T-helper 1 cell (primary cell): Measurements from ENCODE around the gene DLG2.

Source experiments
- DNase-seq, 5 donors: peaks; one replicate each; pipeline ENCODE4 v3.0.0-alpha.2; 2012 to 2020

The DLG2 gene

GRCh38 chr11:84300092-84300491 lies 1327.1 kb downstream of the DLG2 start:
- DNase-seq: no peak

- no peak for DNase-seq
These were observed 1329.6 kb downstream of the DLG2 start for GRCh38 chr11:84297570-84297969.

- no peak for DNase-seq
These were observed 1331.3 kb downstream of the DLG2 start for GRCh38 chr11:84295815-84296214.

GRCh38 chr11:84292955-84293354 lies 1334.2 kb downstream of the DLG2 start:
- DNase-seq: no peak

- no peak for DNase-seq
These were observed 1335.1 kb downstream of the DLG2 start for GRCh38 chr11:84292006-84292405.

- DNase-seq: no peak
These were observed 1336.5 kb downstream of the DLG2 start for GRCh38 chr11:84290647-84291046.

- DNase-seq: peak in 1 of 5 donors; percentile 47
These were observed 1337.7 kb downstream of the DLG2 start for GRCh38 chr11:84289381-84289906.

- no peak for DNase-seq
These were observed 1353.6 kb downstream of the DLG2 start for GRCh38 chr11:84273541-84273940.

GRCh38 chr11:84270466-84270865 lies 1356.7 kb downstream of the DLG2 start:
- no peak for DNase-seq

- DNase-seq: no peak
These were observed 1363.1 kb downstream of the DLG2 start for GRCh38 chr11:84264066-84264465.

- DNase-seq: no peak
These were observed 1365.4 kb downstream of the DLG2 start for GRCh38 chr11:84261707-84262106.

- no peak for DNase-seq
These were observed 1366.3 kb downstream of the DLG2 start for GRCh38 chr11:84260862-84261261.

GRCh38 chr11:84256618-84257017 lies 1370.5 kb downstream of the DLG2 start:
- no peak for DNase-seq

- DNase-seq: no peak
These were observed 1371.7 kb downstream of the DLG2 start for GRCh38 chr11:84255483-84255882.

GRCh38 chr11:84250834-84251613 lies 1376.1 kb downstream of the DLG2 start:
- no peak for DNase-seq

- DNase-seq: no peak
These were observed 1377.6 kb downstream of the DLG2 start for GRCh38 chr11:84249344-84250135.

- no peak for DNase-seq
These were observed 1379.2 kb downstream of the DLG2 start for GRCh38 chr11:84247926-84248325.

GRCh38 chr11:84247129-84247528 lies 1380.0 kb downstream of the DLG2 start:
- no peak for DNase-seq

- no peak for DNase-seq
These were observed 1383.4 kb downstream of the DLG2 start for GRCh38 chr11:84243629-84244263.

- DNase-seq: no peak
These were observed 1385.6 kb downstream of the DLG2 start for GRCh38 chr11:84241343-84242131.

- DNase-seq: no peak
These were observed 1386.3 kb downstream of the DLG2 start for GRCh38 chr11:84240847-84241246.

GRCh38 chr11:84236436-84236835 lies 1390.7 kb downstream of the DLG2 start:
- DNase-seq: no peak
